Panc1 (cell line): ENCODE measurements around the gene KCNIP3. TPM values are rescaled to one million over a fixed set of nuclear protein-coding genes. Genes with fewer than 3 reads are reported as not detected.

Experiments
- ATAC-seq: fragments of 200-7000 bp; cut with Tn5 transposase; 2 replicates; pipeline ENCODE4 v1.9.1; 2020; ENCODE audit warnings: mild to moderate bottlenecking, moderate library complexity
- BruUV-seq: library from RNA; stranded (reverse); fragments of 400-500 nt; replicated peaks from 2 replicates; lab custom pipeline; 2021; lab: Mats Ljungman, UMichigan
- CTCF ChIA-PET: fragments of 300-600 bp; sonication (Branson Sonifier 250); formaldehyde crosslinking; loops from one replicate; lab custom pipeline; 2022; ENCODE audit warnings: antibody characterized with exemption; lab: Charles Lee
- POLR2A ChIA-PET: fragments of 300-600 bp; sonication (Branson Sonifier 250); formaldehyde crosslinking; loops from one replicate; lab custom pipeline; 2022; ENCODE audit warnings: antibody characterized with exemption; lab: Charles Lee
- DNase-seq: peaks from one replicate; pipeline ENCODE4 v3.0.0-alpha.2; 2010; ENCODE audit warnings: low read depth, low spot score
- H3K27ac ChIP-seq: 2 replicates; pipeline ENCODE4 v1.5.1; 2011; ENCODE audit warnings: mild to moderate bottlenecking, low read length, inconsistent platforms
- H3K27me3 ChIP-seq: fragments of 200-500 bp; sonication (Bioruptor generic); 2 replicates; pipeline ENCODE4 v1.6.0; 2014; ENCODE audit warnings: low read length, inconsistent platforms; ENCODE audit not compliant: control insufficient read depth, insufficient read depth
- H3K36me3 ChIP-seq: fragments of 200-500 bp; sonication (Bioruptor generic); 2 replicates; pipeline ENCODE4 v1.5.1; 2014; ENCODE audit warnings: inconsistent platforms, mild to moderate bottlenecking, low read length, moderate library complexity; ENCODE audit not compliant: control insufficient read depth, insufficient read depth
- H3K4me1 ChIP-seq: 2 replicates; pipeline ENCODE4 v1.5.1; 2011; ENCODE audit warnings: inconsistent platforms, mild to moderate bottlenecking, low read length, moderate library complexity; ENCODE audit not compliant: control insufficient read depth, insufficient read depth
- H3K4me3 ChIP-seq, 2 experiments: 2 replicates each; pipeline ENCODE4 v1.5.1; 2011 to 2012; ENCODE audit warnings: low read depth in 2 of 2, low read length in 2 of 2, mild to moderate bottlenecking in 2 of 2, inconsistent platforms in 1 of 2, moderate library complexity in 1 of 2
- H3K9me3 ChIP-seq: fragments of 200-500 bp; sonication (Bioruptor generic); 2 replicates; pipeline ENCODE4 v1.5.1; 2014; ENCODE audit warnings: low read depth, mild to moderate bottlenecking, inconsistent platforms, low read length, moderate library complexity; ENCODE audit not compliant: control insufficient read depth, insufficient read depth
- CTCF ChIP-seq: fragments of 450-650 bp; IDR thresholded peaks from 2 replicates; pipeline ENCODE4 v1.5.1; 2017; ENCODE audit warnings: mild to moderate bottlenecking
- POLR2AphosphoS5 ChIP-seq: IDR thresholded peaks from 2 replicates; pipeline ENCODE4 v1.6.1; 2012; ENCODE audit warnings: mild to moderate bottlenecking, low read depth, low read length, moderate library complexity
- REST ChIP-seq, 2 experiments: IDR thresholded peaks; 2 replicates each; pipeline ENCODE4 v1.6.1; 2011 to 2012; ENCODE audit warnings: low read depth in 2 of 2, control low read depth in 1 of 2, low read length in 1 of 2, mild to moderate bottlenecking in 1 of 2, moderate library complexity in 1 of 2; ENCODE audit not compliant: insufficient read depth in 1 of 2
- SIN3A ChIP-seq: IDR thresholded peaks from 2 replicates; pipeline ENCODE4 v1.6.1; 2012; ENCODE audit warnings: low read depth, mild to moderate bottlenecking, low read length, moderate library complexity, borderline replicate concordance; ENCODE audit not compliant: insufficient read depth
- TCF7L2 ChIP-seq: IDR thresholded peaks from 2 replicates; pipeline ENCODE4 v1.6.1; 2011; ENCODE audit warnings: mild to moderate bottlenecking, low read depth, low read length, inconsistent platforms
- in situ Hi-C: cut with HindIII; loops from 2 replicates; pipeline ENCODE4 v1.10.0; 2016; ENCODE audit warnings: low sequenced_read_pairs, low pct_unique_long_range_greater_than_20kb
- intact Hi-C: fragments of 100-400 bp; cut with micrococcal nuclease; formaldehyde crosslinking; loops from one replicate; pipeline ENCODE4 v1.10.0; 2022; ENCODE audit not compliant: unreplicated experiment
- total RNA-seq: library from RNA; stranded (reverse); gene quantifications from one replicate; pipeline ENCODE4 v1.2.1, GENCODE V29; 2021; ENCODE audit not compliant: unreplicated experiment

The KCNIP3 gene
- total RNA-seq, 1 experiment from 2014 or later: 17.5 TPM

- no peak for TF ChIP-seq CTCF
Observed at GRCh38 chr2:95317665-95318425, 20.7 kb downstream of the KCNIP3 start (continued).

- Histone ChIP-seq H3K36me3 (no peaks in the 10 kb centered on the region), H3K9me3 (no peaks in the 10 kb centered on the region), H3K27ac (no peak overlapping the region), H3K27me3 (no peaks in the 10 kb centered on the region), H3K4me3 (no peak overlapping the region), H3K4me1 (0 out of 2 replicates have a peak, but pooled peaks cover 3% of the 10 kb centered on the region)
- TF ChIP-seq SIN3A (no peak), CTCF (no peak), REST (IDR thresholded peaks at IDR 0.05; ENCODE audit: insufficient read depth in 1 of 2, low read depth in 2 of 2, low read length in 1 of 2) (no peak), TCF7L2 (no peak), POLR2AphosphoS5 (no peak)
- intact Hi-C loops: loop anchor here (5.0 kb wide), 1 partner anchor 126 kb away; no protein-coding TSS in a partner anchor
- CTCF ChIA-PET: no interaction called here
- ATAC-seq (no peak), DNase-seq (no peak)
- in situ Hi-C loops: no loop called here
- BruUV-seq: no TSS peak
- POLR2A ChIA-PET: no interaction called here
Observed at GRCh38 chr2:95318431-95319220, 21.5 kb downstream of the KCNIP3 start.
